ENCODE results near the gene C1QL1.

DNA sequence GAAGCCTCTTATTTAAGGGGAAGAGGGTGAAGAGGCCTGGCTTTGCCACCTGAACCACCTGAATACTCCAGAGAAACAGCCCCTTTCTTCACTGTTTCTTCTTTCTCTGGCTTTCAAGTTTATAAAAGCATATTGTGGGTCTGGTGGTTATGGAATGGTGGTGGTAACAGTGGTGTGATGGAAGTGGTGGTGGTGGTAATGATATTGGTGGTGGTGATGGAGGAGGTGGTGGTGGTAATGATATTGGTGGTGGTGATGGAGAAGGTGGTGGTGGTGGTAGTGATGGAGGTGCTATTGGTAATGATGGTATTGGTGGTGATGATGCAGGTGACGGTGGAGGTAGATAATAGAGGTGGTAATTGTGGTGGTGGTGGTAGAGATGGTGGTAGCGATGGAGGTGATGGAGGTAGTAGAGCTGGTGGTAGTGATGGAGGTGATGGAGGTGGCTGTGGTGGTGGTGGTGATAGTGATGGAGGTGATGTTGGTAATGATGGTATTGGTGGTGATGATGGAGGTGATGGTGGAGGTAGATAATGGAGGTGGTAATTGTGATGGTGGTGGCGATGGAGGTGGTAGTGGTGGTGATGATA is 14.1 kb upstream of the C1QL1 start:
- TF ChIP-seq, protein P1, sequence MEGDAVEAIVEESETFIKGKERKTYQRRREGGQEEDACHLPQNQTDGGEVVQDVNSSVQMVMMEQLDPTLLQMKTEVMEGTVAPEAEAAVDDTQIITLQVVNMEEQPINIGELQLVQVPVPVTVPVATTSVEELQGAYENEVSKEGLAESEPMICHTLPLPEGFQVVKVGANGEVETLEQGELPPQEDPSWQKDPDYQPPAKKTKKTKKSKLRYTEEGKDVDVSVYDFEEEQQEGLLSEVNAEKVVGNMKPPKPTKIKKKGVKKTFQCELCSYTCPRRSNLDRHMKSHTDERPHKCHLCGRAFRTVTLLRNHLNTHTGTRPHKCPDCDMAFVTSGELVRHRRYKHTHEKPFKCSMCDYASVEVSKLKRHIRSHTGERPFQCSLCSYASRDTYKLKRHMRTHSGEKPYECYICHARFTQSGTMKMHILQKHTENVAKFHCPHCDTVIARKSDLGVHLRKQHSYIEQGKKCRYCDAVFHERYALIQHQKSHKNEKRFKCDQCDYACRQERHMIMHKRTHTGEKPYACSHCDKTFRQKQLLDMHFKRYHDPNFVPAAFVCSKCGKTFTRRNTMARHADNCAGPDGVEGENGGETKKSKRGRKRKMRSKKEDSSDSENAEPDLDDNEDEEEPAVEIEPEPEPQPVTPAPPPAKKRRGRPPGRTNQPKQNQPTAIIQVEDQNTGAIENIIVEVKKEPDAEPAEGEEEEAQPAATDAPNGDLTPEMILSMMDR (IDR thresholded peaks at IDR 0.05; ENCODE audit: poor library complexity, severe bottlenecking): no peak
- no peak for TF ChIP-seq RAD21 (conservative IDR thresholded peaks at IDR 0.05)
- no peak for TF ChIP-seq EZH2 (IDR thresholded peaks at IDR 0.05; ENCODE audit: borderline replicate concordance, insufficient read depth, low read length, poor library complexity, severe bottlenecking)
- TF ChIP-seq POLR2AphosphoS5 (IDR thresholded peaks at IDR 0.05): no peak
- no peak for TF ChIP-seq TAF1 (IDR thresholded peaks at IDR 0.05; ENCODE audit: low read depth)
- no peak for TF ChIP-seq EP300 (conservative IDR thresholded peaks at IDR 0.05; ENCODE audit: poor library complexity, severe bottlenecking)

Measured in neural cell (in vitro differentiated cells).